ENCODE results near the gene NR5A1.

NR5A1 gene

DNA sequence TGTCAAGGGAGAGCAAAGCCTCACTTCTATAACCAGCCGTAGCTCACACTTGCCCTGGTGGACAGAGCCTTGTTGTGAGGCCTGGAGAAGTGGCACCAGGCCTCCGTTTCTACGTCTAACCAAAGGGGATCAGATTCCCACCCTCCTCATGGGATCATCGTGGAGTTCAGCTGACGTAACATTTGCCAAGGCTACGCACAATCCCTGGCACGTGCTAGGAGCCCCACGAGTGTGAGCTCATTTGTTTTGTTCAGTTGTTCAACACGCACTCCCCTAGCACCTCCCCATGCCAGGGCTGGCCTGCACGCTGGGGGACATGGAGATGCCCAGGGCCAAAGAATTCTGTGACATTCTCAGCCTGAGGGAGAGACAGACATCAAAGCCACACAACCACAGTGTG lies 33.9 kb downstream of the NR5A1 start:
- no peaks in the 10 kb centered on the region for H3K79me2 ChIP-seq (ENCODE audit: insufficient read depth, low read depth)
- H3K27me3 ChIP-seq (ENCODE audit: insufficient read depth, low read depth): peaks cover 7% of the 10 kb centered on the region; the same call in 1 of the 2 replicates
- no peaks in the 10 kb centered on the region for H3K36me3 ChIP-seq (ENCODE audit: insufficient read depth)
- H2AFZ ChIP-seq (ENCODE audit: low read depth): no peak overlapping the region
- H4K20me1 ChIP-seq (ENCODE audit: insufficient read depth): no peaks in the 10 kb centered on the region
- H3K9ac ChIP-seq: no peak overlapping the region
- no peak overlapping the region for H3K4me3 ChIP-seq (IDR thresholded peaks at IDR 0.05; ENCODE audit: insufficient read depth, low read depth, low read length)
- no peak overlapping the region for H3K27ac ChIP-seq
- H3K4me1 ChIP-seq (ENCODE audit: low read depth, poor library complexity, severe bottlenecking): no peaks in the 10 kb centered on the region
- H3K4me2 ChIP-seq: no peak overlapping the region
- TF ChIP-seq, protein P1, sequence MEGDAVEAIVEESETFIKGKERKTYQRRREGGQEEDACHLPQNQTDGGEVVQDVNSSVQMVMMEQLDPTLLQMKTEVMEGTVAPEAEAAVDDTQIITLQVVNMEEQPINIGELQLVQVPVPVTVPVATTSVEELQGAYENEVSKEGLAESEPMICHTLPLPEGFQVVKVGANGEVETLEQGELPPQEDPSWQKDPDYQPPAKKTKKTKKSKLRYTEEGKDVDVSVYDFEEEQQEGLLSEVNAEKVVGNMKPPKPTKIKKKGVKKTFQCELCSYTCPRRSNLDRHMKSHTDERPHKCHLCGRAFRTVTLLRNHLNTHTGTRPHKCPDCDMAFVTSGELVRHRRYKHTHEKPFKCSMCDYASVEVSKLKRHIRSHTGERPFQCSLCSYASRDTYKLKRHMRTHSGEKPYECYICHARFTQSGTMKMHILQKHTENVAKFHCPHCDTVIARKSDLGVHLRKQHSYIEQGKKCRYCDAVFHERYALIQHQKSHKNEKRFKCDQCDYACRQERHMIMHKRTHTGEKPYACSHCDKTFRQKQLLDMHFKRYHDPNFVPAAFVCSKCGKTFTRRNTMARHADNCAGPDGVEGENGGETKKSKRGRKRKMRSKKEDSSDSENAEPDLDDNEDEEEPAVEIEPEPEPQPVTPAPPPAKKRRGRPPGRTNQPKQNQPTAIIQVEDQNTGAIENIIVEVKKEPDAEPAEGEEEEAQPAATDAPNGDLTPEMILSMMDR (conservative IDR thresholded peaks at IDR 0.05; ENCODE audit: low read depth, low read length): no peak

DNA sequence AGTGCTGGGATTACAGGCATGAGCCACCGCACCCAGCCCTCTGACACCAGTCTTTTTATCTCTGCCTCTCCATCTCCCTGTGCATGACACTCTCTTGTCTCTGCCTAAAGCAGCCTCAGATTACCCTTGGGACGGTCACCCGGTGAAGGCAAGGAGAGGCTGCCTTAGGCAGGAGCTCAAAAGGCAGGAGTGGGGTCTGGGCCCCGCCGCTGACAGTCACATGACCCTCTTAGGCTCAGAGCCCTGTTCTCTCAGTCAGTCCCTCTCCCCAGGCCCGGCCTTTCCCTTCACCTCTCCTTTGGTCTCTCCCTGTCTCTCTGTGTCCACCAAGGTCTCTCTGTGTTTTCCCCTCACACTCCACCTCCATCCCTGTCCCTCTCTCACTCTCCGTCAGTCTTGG lies 34.4 kb downstream of the NR5A1 start:
- TF ChIP-seq, protein P1 (conservative IDR thresholded peaks at IDR 0.05; ENCODE audit: low read depth, low read length): no peak
- no peak overlapping the region for H3K9ac ChIP-seq
- no peaks in the 10 kb centered on the region for H3K79me2 ChIP-seq (ENCODE audit: insufficient read depth, low read depth)
- H4K20me1 ChIP-seq (ENCODE audit: insufficient read depth): no peaks in the 10 kb centered on the region
- no peak overlapping the region for H2AFZ ChIP-seq (ENCODE audit: low read depth)
- H3K27me3 ChIP-seq (ENCODE audit: insufficient read depth, low read depth): peaks cover 4% of the 10 kb centered on the region; the same call in 1 of the 2 replicates
- no peaks in the 10 kb centered on the region for H3K36me3 ChIP-seq (ENCODE audit: insufficient read depth)
- H3K27ac ChIP-seq: no peak overlapping the region
- no peaks in the 10 kb centered on the region for H3K4me1 ChIP-seq (ENCODE audit: low read depth, poor library complexity, severe bottlenecking)
- no peak overlapping the region for H3K4me2 ChIP-seq
- no peak overlapping the region for H3K4me3 ChIP-seq (IDR thresholded peaks at IDR 0.05; ENCODE audit: insufficient read depth, low read depth, low read length)

DNA sequence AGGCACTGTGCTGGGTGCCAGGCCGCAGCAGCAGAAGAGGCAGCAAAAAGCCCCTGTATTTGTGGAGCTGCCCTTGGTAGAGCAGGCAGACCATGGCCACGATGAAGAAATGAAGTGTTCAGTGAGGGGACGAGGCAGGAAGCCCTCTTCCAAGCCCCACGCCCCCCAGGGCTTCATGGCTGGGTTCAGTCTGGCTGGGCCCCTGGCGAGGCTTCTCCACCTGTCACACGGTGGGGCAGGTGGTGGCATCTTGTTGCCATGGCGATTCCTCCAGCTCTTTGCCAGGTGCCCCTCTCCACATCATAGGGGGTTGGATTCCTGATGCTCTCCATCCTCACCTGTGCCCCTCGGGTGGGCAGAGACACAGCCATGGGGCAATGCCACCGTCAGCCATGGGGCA lies 35.4 kb downstream of the NR5A1 start:
- Histone ChIP-seq H4K20me1 (ENCODE audit: insufficient read depth) (no peaks in the 10 kb centered on the region), H3K4me2 (no peak overlapping the region), H3K36me3 (ENCODE audit: insufficient read depth) (no peaks in the 10 kb centered on the region), H3K27me3 (ENCODE audit: insufficient read depth, low read depth) (peaks cover 1% of the 10 kb centered on the region; the same call in 1 of the 2 replicates), H3K4me3 (IDR thresholded peaks at IDR 0.05; ENCODE audit: insufficient read depth, low read depth, low read length) (no peak overlapping the region), H3K4me1 (ENCODE audit: low read depth, poor library complexity, severe bottlenecking) (no peaks in the 10 kb centered on the region), H3K27ac (no peak overlapping the region), H3K9ac (no peak overlapping the region), H3K79me2 (ENCODE audit: insufficient read depth, low read depth) (no peaks in the 10 kb centered on the region), H2AFZ (ENCODE audit: low read depth) (no peak overlapping the region)
- TF ChIP-seq, protein P1 (conservative IDR thresholded peaks at IDR 0.05; ENCODE audit: low read depth, low read length): no peak

DNA sequence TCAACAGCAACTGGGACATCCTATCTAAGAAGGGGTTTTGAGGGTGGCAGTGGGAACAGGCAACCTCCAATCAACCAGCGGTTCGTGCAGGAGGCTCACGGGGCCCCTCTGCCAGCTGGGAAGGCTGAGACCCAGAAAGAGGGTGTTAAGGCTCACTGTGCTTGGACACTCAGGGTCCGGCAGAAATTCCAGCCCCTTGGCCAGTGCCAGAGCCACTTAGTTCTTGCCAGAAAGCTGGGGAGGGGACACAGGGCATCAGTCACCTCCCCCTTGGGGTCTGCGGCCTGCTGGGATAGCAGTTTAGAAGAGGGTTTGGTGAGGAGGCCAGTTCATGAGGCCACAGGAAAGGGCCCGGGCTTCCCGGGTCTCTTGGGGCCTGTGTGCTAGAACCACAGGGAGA lies 36.5 kb downstream of the NR5A1 start:
- TF ChIP-seq, protein P1 (conservative IDR thresholded peaks at IDR 0.05; ENCODE audit: low read depth, low read length): no peak

More for the DNA sequence above, 36.5 kb downstream of the NR5A1 start:
- Histone ChIP-seq H3K9ac (no peak overlapping the region), H2AFZ (ENCODE audit: low read depth) (no peak overlapping the region), H3K4me3 (IDR thresholded peaks at IDR 0.05; ENCODE audit: insufficient read depth, low read depth, low read length) (no peak overlapping the region), H3K27ac (no peak overlapping the region), H3K27me3 (ENCODE audit: insufficient read depth, low read depth) (no peaks in the 10 kb centered on the region), H4K20me1 (ENCODE audit: insufficient read depth) (no peaks in the 10 kb centered on the region), H3K79me2 (ENCODE audit: insufficient read depth, low read depth) (no peaks in the 10 kb centered on the region), H3K4me1 (ENCODE audit: low read depth, poor library complexity, severe bottlenecking) (no peaks in the 10 kb centered on the region), H3K4me2 (no peak overlapping the region), H3K36me3 (ENCODE audit: insufficient read depth) (no peaks in the 10 kb centered on the region)

Data from KMS-11 (cell line).